Activated naive CD4-positive, alpha-beta T cell treated with anti-CD3 and anti-CD28 coated beads, Interleukin-2, amount 10 ng/mL, durations not matched to agents 7 days and 5 days (primary cell): ENCODE results near the gene PLEKHO1.
"Not testable (repeated sequence)": the region's sequence is repeated elsewhere in the genome, so short reads cannot be mapped to it uniquely, and the experiment has no call there.

Experiments used
- CTCF ChIA-PET: fragments of 350-600 bp; sonication (Branson Sonifier 250); formaldehyde crosslinking; loops from one replicate; lab custom pipeline; 2021; ENCODE audit warnings: antibody characterized with exemption; lab: Charles Lee
- DNase-seq: peaks from one replicate; pipeline ENCODE4 v3.0.0-alpha.2; 2020
- H3K27ac Mint-ChIP-seq: one replicate; pipeline ENCODE4 v1.8.0; 2021; ENCODE audit warnings: mild to moderate bottlenecking, moderate library complexity, mixed read lengths
- H3K27me3 Mint-ChIP-seq: one replicate; pipeline ENCODE4 v1.8.0; 2021; ENCODE audit warnings: mild to moderate bottlenecking, mixed read lengths
- H3K36me3 Mint-ChIP-seq: one replicate; pipeline ENCODE4 v1.8.0; 2021; ENCODE audit warnings: mixed read lengths
- H3K4me1 Mint-ChIP-seq: one replicate; pipeline ENCODE4 v1.8.0; 2021; ENCODE audit warnings: mixed read lengths
- H3K4me3 Mint-ChIP-seq: one replicate; pipeline ENCODE4 v1.8.0; 2021; ENCODE audit warnings: mild to moderate bottlenecking, moderate library complexity, mixed read lengths
- H3K9me3 Mint-ChIP-seq: one replicate; pipeline ENCODE4 v1.8.0; 2021; ENCODE audit warnings: mixed read lengths

The PLEKHO1 gene

DNA sequence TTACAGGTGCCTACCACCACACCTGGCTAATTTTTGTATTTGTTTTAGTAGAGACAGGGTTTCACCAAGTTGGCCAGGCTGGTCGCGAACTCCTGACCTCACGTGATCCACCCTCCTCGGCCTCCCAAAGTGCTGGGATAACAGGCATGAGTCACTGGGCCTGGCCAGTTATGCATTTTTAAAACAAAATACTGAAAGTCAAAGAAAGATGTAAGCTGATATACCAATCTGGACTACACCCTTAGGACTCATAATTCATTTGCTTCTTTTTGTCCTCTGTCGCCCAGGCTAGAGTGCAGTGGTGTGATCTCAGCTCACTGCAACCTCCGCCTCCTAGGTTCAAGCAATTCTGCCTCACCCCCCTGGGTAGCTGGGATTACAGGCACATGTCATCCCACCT, 14.3 kb upstream of the PLEKHO1 start:
- DNase-seq, H3K27ac Mint-ChIP-seq, H3K9me3 Mint-ChIP-seq, H3K27me3 Mint-ChIP-seq, H3K4me1 Mint-ChIP-seq, H3K4me3 Mint-ChIP-seq, CTCF ChIA-PET, H3K36me3 Mint-ChIP-seq: not testable (repeated sequence)

DNA sequence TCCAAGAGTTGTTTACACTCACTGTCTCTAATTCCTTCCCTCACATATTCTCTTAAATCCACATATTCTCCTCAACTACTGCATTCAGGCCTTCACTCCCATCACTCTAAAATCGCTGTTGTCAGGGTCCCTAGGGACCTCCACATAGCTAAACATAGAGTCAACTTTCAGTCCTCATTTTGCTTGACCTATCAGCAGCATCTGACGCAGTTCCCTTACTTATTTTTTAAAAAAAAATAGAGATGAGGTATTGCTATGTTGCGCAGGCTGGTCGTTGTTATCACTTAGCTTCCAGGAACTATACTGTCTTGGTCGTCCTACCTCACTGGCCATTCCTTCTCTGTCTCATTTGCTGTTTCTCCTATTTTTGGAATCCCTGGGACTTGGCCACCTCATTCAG, 11.7 kb upstream of the PLEKHO1 start:
- Mint-ChIP-seq H3K9me3 (no peaks in the 10 kb centered on the region), H3K4me3 (no peak overlapping the region), H3K4me1 (no peaks in the 10 kb centered on the region), H3K27me3 (no peaks in the 10 kb centered on the region), H3K36me3 (peaks cover 8% of the 10 kb centered on the region), H3K27ac (no peak overlapping the region)
- DNase-seq = no peak
- CTCF ChIA-PET = interaction anchor here (0.6 kb wide), 1 partner anchor 39 kb away, joined by 3 read pairs; no protein-coding TSS in a partner anchor

DNA sequence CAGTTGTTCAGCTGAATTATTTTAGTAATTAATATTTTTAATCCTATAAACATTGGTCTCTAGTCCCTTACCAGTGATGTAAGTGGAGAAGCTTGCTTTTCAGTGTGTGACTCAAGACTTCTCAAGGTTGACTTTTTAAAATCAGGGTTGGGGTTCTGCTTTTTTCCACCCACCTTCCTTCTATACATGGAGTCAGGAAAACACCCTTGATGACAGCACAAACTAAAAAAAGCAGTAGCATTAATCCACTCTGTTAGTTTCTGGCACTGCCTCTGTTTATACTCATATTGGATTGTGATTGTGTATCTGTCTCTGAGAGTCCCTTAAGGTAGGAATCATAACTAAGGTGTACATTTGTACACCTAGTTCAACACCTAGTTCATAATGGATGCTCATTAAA, 8.3 kb upstream of the PLEKHO1 start:
- H3K27ac Mint-ChIP-seq = no peak overlapping the region
- H3K27me3 Mint-ChIP-seq = no peaks in the 10 kb centered on the region
- H3K36me3 Mint-ChIP-seq = peaks cover 10% of the 10 kb centered on the region
- peaks cover 21% of the 10 kb centered on the region for H3K4me1 Mint-ChIP-seq
- CTCF ChIA-PET = interaction anchor here (0.9 kb wide), 1 partner anchor 24 kb away, joined by 3 read pairs; no protein-coding TSS in a partner anchor
- DNase-seq = no peak
- no peak overlapping the region for H3K4me3 Mint-ChIP-seq
- H3K9me3 Mint-ChIP-seq = no peaks in the 10 kb centered on the region

DNA sequence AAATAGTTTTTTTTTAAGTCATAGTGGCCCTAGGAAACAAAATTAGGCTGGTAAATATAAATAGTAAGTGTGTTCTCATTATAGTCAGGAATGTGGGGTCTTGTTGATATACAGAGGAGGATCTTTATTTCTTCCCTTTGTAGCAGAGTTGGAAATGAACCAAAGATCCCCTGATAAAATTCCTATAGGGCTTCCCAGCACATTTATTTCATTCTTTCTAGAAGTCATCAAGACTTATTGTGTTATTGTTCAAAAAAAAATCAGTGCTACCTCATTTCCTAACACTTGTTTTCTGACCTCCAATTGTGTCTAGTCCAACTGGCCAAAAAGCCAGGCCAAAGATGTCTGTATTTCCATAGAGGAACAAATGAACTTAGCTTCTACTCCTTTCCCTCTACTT, 7.6 kb upstream of the PLEKHO1 start:
- peaks cover 13% of the 10 kb centered on the region for H3K36me3 Mint-ChIP-seq
- no peak overlapping the region for H3K27ac Mint-ChIP-seq
- no peak for DNase-seq
- H3K4me1 Mint-ChIP-seq = peaks cover 27% of the 10 kb centered on the region
- no peaks in the 10 kb centered on the region for H3K9me3 Mint-ChIP-seq
- H3K4me3 Mint-ChIP-seq = no peak overlapping the region
- H3K27me3 Mint-ChIP-seq = peaks cover 2% of the 10 kb centered on the region
- CTCF ChIA-PET = interaction anchor here (1.3 kb wide), 1 partner anchor 44 kb away, joined by 3 read pairs; no protein-coding TSS in a partner anchor

DNA sequence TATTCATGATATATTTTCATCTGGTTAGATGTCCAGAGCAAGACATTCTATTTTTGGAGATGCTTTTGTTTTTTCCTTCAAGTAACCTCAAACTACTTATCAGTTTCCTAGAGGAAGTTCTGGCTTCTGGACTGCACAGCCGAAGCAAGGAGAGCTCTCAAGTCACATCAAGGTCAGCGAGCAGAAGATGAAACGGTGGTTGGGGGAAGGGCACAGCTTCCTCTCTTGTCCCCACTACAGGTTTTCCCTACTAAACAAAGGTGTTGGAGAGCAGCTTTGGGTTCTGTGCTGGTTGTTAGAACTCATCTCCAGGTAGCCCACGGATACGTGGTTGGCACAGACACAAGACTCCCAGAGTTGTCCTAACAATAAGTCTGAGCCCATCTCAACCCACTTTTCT, 5.1 kb upstream of the PLEKHO1 start:
- H3K27ac Mint-ChIP-seq = peak overlapping the region; percentile 58
- H3K9me3 Mint-ChIP-seq = no peaks in the 10 kb centered on the region
- H3K36me3 Mint-ChIP-seq = peaks cover 18% of the 10 kb centered on the region
- DNase-seq = no peak
- CTCF ChIA-PET = interaction anchor here (1.1 kb wide), 1 partner anchor 21 kb away, joined by 3 read pairs; no protein-coding TSS in a partner anchor
- H3K4me1 Mint-ChIP-seq = peaks cover 48% of the 10 kb centered on the region
- H3K27me3 Mint-ChIP-seq = peaks cover 17% of the 10 kb centered on the region
- H3K4me3 Mint-ChIP-seq = no peak overlapping the region

DNA sequence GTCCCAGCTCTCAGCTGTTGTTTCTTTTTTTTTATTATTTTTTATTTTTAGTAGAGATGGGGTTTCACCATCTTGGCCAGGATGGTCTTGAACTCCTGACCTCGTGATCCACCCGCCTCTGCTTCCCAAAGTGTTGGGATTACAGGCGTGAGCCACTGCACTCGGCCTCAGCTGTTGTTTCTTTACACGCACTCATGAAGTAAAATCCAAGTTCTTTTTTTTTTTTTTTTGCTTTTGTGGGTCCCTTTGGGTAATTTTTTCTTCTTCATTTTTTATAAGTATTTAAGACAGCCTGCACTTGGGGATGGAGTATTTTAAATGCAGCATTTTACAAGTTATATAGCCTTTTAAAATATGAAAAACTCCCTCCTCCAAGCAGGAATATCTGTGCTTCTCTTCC, 3.7 kb upstream of the PLEKHO1 start:
- Mint-ChIP-seq H3K36me3 (peaks cover 20% of the 10 kb centered on the region), H3K4me1 (peaks cover 49% of the 10 kb centered on the region), H3K27me3 (peaks cover 17% of the 10 kb centered on the region)
- H3K27ac Mint-ChIP-seq, DNase-seq, H3K9me3 Mint-ChIP-seq, H3K4me3 Mint-ChIP-seq: not testable (repeated sequence)
- CTCF ChIA-PET = interaction anchor here (1.0 kb wide), 1 partner anchor 19 kb away, joined by 3 read pairs; no protein-coding TSS in a partner anchor

DNA sequence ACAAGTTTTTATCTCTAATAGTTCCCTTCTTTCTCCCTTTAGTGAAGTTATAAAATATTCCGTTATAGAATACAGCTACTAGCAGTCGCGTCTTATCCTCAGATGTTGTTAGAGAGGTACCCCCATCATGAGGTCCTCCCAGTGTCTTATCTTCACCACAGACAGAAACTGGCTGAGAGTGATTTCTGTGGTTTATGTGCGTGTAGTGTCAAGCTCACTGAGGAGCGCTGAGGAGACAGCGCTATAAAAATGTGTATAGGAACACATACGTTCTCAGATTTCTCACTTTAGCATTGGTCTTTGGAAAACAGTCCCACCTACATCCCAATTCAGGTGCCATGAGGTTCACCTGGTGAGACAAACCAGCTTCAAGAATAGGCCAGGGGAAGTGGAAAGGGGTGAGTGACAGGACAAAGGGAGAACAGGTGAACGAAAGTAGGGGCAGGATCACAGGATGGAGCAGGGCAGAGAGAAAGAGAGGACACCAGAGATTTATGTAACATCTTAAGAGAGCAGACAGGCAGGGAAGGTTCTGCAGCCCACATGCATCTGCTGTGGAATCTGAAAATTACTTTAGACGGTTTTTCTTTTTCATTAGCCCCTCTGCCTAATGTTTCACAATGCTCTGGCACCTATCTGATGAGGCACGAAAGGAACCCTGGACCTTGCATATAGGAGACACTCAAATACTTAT, 2.7 kb upstream of the PLEKHO1 start:
- Mint-ChIP-seq H3K4me1 (peaks cover 59% of the 10 kb centered on the region), H3K36me3 (peaks cover 30% of the 10 kb centered on the region), H3K4me3 (no peak overlapping the region), H3K27ac (no peak overlapping the region), H3K27me3 (peaks cover 17% of the 10 kb centered on the region), H3K9me3 (no peaks in the 10 kb centered on the region)
- DNase-seq = no peak
- CTCF ChIA-PET = interaction anchor here (0.6 to 1.0 kb wide), 2 partner anchors 19 to 110 kb away, joined by 3 read pairs; no protein-coding TSS in a partner anchor

DNA sequence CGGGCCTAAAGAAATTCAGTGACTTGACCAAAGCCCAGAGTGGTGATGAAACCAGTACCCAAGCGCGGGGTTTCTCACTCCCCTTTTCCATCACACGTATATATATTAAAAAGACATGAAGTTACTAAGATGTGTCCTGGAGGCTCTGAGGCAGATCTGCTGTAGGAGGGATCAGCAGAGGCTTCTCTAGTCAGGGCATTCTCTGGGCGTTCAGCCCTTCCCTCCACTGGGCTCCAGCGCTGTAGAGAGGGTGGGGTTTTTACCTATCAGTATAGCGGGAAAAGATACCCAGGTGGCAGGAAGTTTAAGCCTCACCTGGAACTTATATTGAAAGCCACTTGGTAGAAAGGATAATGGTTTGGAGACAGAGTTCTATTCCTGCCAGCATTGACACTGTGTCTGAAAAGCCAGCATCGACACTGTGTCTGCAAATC, 862 bp upstream of the PLEKHO1 start:
- Mint-ChIP-seq H3K27ac (peak overlapping the region; percentile 88), H3K4me1 (peaks cover 73% of the 10 kb centered on the region), H3K9me3 (no peaks in the 10 kb centered on the region), H3K4me3 (peak overlapping the region; percentile 88), H3K36me3 (peaks cover 42% of the 10 kb centered on the region), H3K27me3 (peaks cover 17% of the 10 kb centered on the region)
- no peak for DNase-seq
- CTCF ChIA-PET = interaction anchor here (1.6 to 2.1 kb wide), 3 partner anchors 8 to 16 kb away, joined by 4 to 7 read pairs (median 5); no protein-coding TSS in a partner anchor

DNA sequence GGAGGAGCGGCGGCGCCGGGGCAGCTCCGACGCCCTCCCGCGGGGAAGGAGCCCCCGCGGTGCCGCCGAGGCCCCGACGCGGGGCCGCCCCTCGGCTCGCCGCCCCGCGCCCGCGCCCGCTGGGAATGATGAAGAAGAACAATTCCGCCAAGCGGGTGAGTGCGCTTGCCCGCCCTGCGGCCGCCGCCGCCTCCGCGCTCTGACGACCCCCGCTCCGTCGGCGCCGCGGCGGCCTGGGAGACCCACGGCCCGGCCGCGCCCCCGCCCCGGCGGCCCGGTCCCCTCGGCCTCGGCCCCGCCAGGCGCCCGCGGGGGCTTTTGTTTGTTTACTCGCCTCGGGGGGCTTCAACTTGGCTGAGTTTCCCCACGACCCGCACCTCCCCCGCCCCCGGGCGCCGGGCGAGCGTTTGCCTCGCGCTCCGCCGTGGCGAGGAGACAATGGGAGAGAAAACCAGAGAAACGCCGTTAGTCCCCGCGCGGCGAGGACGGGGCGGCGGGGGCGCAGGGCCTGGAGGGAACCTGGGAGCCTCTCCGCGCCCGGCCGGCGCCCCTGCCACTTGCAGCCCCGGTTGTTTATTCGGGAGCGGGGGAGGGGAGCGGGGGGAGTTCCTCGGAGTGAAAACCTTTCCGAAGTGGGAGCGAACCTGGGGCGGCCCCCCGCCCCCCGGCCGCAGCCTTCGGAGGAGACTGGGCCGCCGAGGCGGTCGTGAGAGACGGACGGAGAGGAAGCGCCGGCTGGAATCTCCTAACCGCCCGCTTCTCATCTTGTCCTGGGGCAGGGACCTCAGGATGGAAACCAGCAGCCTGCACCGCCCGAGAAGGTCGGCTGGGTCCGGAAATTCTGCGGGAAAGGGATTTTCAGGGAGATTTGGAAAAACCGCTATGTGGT, 661 bp downstream of the PLEKHO1 start:
- Mint-ChIP-seq H3K27me3 (peaks cover 17% of the 10 kb centered on the region), H3K36me3 (peaks cover 53% of the 10 kb centered on the region), H3K9me3 (no peaks in the 10 kb centered on the region), H3K4me1 (peaks cover 74% of the 10 kb centered on the region), H3K27ac (peak overlapping the region; percentile 97), H3K4me3 (peak overlapping the region; percentile 98)
- CTCF ChIA-PET = interaction anchor here (1.6 to 2.1 kb wide), 4 partner anchors 10 to 15 kb away, joined by 4 to 8 read pairs (median 6); no protein-coding TSS in a partner anchor
- peak; percentile 50 for DNase-seq

DNA sequence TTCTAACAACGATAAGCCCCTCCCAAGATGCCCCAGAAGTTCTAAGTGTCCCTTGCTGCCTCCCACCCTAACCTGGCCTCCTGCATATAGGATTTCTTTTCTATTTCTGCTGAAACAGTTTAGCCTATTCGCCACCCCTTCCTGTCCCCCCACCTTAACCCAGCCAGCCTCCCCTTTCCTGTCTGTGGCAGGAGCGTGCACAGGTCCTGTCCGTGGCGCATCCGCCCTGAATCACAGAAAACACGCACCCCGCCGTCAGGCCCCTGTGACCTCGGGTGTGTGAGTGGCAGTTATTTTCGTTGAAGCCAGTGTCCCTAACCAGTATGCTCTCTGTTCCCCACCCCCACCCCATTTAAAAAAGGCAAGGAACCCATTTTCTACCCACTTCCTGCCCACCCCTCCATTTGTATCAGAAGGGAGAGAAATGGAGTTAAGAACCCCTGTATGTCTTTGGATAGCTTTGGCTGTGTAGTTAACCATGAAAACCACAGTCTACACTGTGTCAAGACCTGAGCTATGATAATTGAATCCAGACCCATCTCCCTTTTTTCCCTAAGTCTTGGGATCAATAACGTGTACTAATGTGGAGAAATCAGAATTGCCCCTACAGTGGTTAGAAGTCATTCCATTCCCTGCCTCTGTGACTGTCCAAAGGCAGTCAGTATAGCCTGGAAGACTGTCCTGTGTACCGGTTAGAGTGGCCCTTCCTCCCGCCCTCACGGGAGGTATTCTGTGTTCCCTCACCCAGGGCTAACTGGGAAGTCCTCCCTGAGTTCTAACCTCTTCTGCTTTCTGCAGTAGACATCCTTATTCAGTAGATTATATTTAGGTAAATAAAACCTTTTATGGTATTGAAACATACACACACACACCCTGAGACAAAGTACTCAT, 1.8 kb downstream of the PLEKHO1 start:
- CTCF ChIA-PET = interaction anchor here (0.9 to 2.5 kb wide), 3 partner anchors 9 to 14 kb away, joined by 3 to 10 read pairs (median 8); no protein-coding TSS in a partner anchor
- peaks cover 61% of the 10 kb centered on the region for H3K36me3 Mint-ChIP-seq
- DNase-seq = peak; percentile 85
- H3K27ac Mint-ChIP-seq = peak overlapping the region; percentile 97
- H3K4me1 Mint-ChIP-seq = peaks cover 80% of the 10 kb centered on the region
- H3K27me3 Mint-ChIP-seq = peaks cover 17% of the 10 kb centered on the region
- H3K9me3 Mint-ChIP-seq = no peaks in the 10 kb centered on the region
- H3K4me3 Mint-ChIP-seq = peak overlapping the region; percentile 98

DNA sequence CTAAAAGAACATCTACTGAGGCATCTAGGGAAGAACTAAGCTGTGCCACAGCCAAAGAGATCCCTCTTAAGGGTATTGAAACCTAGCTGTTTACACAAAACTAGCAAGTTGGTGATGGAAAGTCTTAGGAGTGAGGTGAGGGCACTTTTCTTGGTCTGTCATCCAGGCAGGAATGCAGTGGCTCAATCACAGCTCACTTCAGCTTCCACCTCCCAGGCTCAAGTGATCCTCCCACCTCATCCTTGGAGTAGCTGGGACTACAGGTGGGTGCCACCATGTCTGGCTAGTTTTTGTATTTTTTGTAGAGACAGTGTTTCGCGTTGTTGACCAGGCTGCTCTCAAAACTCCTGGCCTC, 2.4 kb downstream of the PLEKHO1 start:
- peaks cover 64% of the 10 kb centered on the region for H3K36me3 Mint-ChIP-seq
- H3K27ac Mint-ChIP-seq = peak overlapping the region; percentile 97
- peak overlapping the region; percentile 98 for H3K4me3 Mint-ChIP-seq
- H3K9me3 Mint-ChIP-seq = no peaks in the 10 kb centered on the region
- peaks cover 14% of the 10 kb centered on the region for H3K27me3 Mint-ChIP-seq
- CTCF ChIA-PET = interaction anchor here (0.9 to 2.5 kb wide), 4 partner anchors 8 to 79 kb away, joined by 3 to 10 read pairs (median 6); no protein-coding TSS in a partner anchor
- H3K4me1 Mint-ChIP-seq = peaks cover 80% of the 10 kb centered on the region
- no peak for DNase-seq

DNA sequence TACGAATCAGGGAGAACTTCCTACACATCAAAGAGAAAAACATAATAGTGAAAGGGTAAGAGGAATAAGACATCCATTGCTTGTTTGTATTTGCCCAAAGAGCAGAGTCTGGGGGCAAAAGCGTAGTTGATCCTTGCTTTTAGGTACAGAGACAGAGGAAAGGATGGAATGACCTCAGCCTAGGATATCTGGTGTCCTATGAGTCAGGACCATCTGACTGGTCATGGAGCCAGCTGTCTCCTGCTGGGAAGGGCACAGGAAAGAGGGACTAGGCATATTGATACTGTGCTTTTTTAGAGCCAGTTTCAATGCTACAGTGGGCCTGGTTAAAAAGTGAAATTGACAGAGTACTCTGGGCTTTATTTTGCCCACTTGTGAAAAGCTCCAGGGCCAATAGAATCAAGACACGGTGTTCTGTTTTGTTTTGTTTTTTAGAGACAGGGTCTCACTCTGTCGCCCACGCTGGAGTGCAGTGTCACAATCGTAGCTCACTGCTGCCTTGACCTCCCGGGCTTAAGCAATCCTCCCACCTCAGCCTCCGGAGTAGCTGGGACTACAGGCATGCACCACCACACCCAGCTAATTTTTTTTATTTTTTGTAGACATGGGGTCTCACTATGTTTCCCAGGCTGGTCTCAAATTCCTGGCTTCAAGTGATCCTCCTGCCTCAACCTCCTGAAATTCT, 3.2 kb downstream of the PLEKHO1 start:
- no peaks in the 10 kb centered on the region for H3K9me3 Mint-ChIP-seq
- CTCF ChIA-PET = interaction anchor here (0.7 to 2.5 kb wide), 5 partner anchors 12 to 253 kb away, joined by 3 to 10 read pairs (median 4); partner anchors contain the start of gene BOLA1
- peaks cover 11% of the 10 kb centered on the region for H3K27me3 Mint-ChIP-seq
- H3K4me3 Mint-ChIP-seq = peak overlapping the region; percentile 46
- peaks cover 82% of the 10 kb centered on the region for H3K4me1 Mint-ChIP-seq
- no peak for DNase-seq
- peaks cover 71% of the 10 kb centered on the region for H3K36me3 Mint-ChIP-seq
- H3K27ac Mint-ChIP-seq = no peak overlapping the region

DNA sequence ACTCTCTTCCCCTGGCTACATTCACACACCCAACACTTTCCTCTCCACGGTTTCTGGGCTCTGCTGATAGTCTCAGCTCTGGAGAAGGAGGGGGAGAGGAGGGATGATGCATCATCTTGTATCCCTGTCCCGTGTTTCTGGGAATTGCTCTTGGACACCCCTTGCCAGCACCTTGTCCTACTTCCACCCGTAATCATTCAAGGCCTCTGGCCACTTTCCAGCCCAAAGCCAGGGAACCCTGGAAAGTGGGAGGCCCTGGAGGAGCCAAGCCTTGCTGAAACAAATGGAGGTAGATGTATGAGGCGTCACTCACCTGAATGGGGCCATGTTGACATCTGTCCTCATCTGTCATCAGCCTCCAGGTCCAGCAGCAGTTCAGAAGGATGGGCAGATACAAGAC, 4.4 kb downstream of the PLEKHO1 start:
- Mint-ChIP-seq H3K4me1 (peaks cover 81% of the 10 kb centered on the region), H3K27ac (peak overlapping the region; percentile 39), H3K36me3 (peaks cover 75% of the 10 kb centered on the region), H3K27me3 (peaks cover 4% of the 10 kb centered on the region), H3K4me3 (no peak overlapping the region), H3K9me3 (no peaks in the 10 kb centered on the region)
- DNase-seq = no peak
- CTCF ChIA-PET = no interaction called here
